ENCODE data around the gene AIG1.

AIG1 gene

GRCh38 chr6:143098054-143098671 lies 37.5 kb downstream of the AIG1 start:
- no peak for DNase-seq

GRCh38 chr6:143099647-143100046 lies 39.0 kb downstream of the AIG1 start:
- no peak for DNase-seq

GRCh38 chr6:143100429-143100828 lies 39.7 kb downstream of the AIG1 start:
- DNase-seq, result no peak

- no peak for DNase-seq
These were observed 43.2 kb downstream of the AIG1 start for GRCh38 chr6:143103916-143104315.

GRCh38 chr6:143107440-143107839 lies 46.8 kb downstream of the AIG1 start:
- DNase-seq, result no peak

GRCh38 chr6:143107911-143108761 lies 47.4 kb downstream of the AIG1 start:
- DNase-seq, result no peak

GRCh38 chr6:143109196-143109595 lies 48.5 kb downstream of the AIG1 start:
- DNase-seq, result no peak

- DNase-seq, result no peak
These were observed 49.9 kb downstream of the AIG1 start for GRCh38 chr6:143110572-143110971.

GRCh38 chr6:143110996-143111395 lies 50.3 kb downstream of the AIG1 start:
- DNase-seq, result no peak

GRCh38 chr6:143111443-143111842 lies 50.8 kb downstream of the AIG1 start:
- no peak for DNase-seq

GRCh38 chr6:143112084-143112768 lies 51.5 kb downstream of the AIG1 start:
- no peak for DNase-seq

- DNase-seq, result no peak
These were observed 52.1 kb downstream of the AIG1 start for GRCh38 chr6:143112837-143113236.

- DNase-seq, result no peak
These were observed 55.0 kb downstream of the AIG1 start for GRCh38 chr6:143115728-143116127.

- no peak for DNase-seq
These were observed 56.4 kb downstream of the AIG1 start for GRCh38 chr6:143117108-143117507.

- no peak for DNase-seq
These were observed 58.6 kb downstream of the AIG1 start for GRCh38 chr6:143119260-143119659.

- no peak for DNase-seq
These were observed 62.4 kb downstream of the AIG1 start for GRCh38 chr6:143123081-143123480.

GRCh38 chr6:143123941-143124340 lies 63.3 kb downstream of the AIG1 start:
- DNase-seq, result no peak

- DNase-seq, result no peak
These were observed 64.8 kb downstream of the AIG1 start for GRCh38 chr6:143125455-143125854.

- no peak for DNase-seq
These were observed 65.3 kb downstream of the AIG1 start for GRCh38 chr6:143125864-143126573.

- DNase-seq, result no peak
These were observed 65.9 kb downstream of the AIG1 start for GRCh38 chr6:143126574-143126941.

GRCh38 chr6:143127941-143128680 lies 67.4 kb downstream of the AIG1 start:
- no peak for DNase-seq

GRCh38 chr6:143128681-143129015 lies 68.0 kb downstream of the AIG1 start:
- no peak for DNase-seq

GRCh38 chr6:143130928-143131327 lies 70.2 kb downstream of the AIG1 start:
- no peak for DNase-seq

Measured in activated CD4-positive, alpha-beta T cell treated with anti-CD3 and anti-CD28 coated beads, Interleukin-2, amount 50 U/mL, for 1 hour (primary cell).